SK-MEL-5 (cell line): ENCODE measurements around the gene MBIP. TPM values are rescaled to one million over a fixed set of nuclear protein-coding genes. Genes with fewer than 3 reads are reported as not detected.
"Not testable (repeated sequence)": the region's sequence is repeated elsewhere in the genome, so short reads cannot be mapped to it uniquely, and the experiment has no call there.

Experiments
- DNase-seq: peaks from one replicate; pipeline ENCODE4 v3.0.0-alpha.2; 2016; ENCODE audit warnings: low read depth, low spot score
- in situ Hi-C: cut with HindIII; loops from 2 replicates; pipeline ENCODE4 v1.10.0; 2016; ENCODE audit warnings: low sequenced_read_pairs, high pct_unique_total_duplicates, low pct_unique_long_range_greater_than_20kb
- polyA plus RNA-seq, 2 experiments: library from polyadenylated mRNA; depleted of rRNA; stranded (reverse); fragments of >200 nt; gene quantifications; 2 replicates each; pipeline ENCODE4 v1.2.3, GENCODE V29; 2015
- total RNA-seq: library from RNA; depleted of rRNA; stranded (reverse); fragments of >200 nt; shearing (Covaris generic); gene quantifications from 2 replicates; pipeline ENCODE4 v1.2.3, GENCODE V29; 2014; rRNA removed

MBIP gene
- total RNA-seq, result 9.2 and 9.8 TPM in 2 replicates
- polyA plus RNA-seq (2015; cell fraction: cytosol; rRNA removed), result 14.2 and 14.5 TPM in 2 replicates
- polyA plus RNA-seq (2015; cell fraction: nucleus; rRNA removed), result 46.2 and 61.3 TPM in 2 replicates

- in situ Hi-C loops, result no loop called here
- peak; percentile 97 for DNase-seq
Observed at GRCh38 chr14:36320200-36320896, at the start of gene MBIP. MBIP (minus strand) TSS chr14:36320637; CDS start chr14:36320588, 49 bp downstream.

- in situ Hi-C loops, result no loop called here
- no peak for DNase-seq
Observed at GRCh38 chr14:36367985-36368774, 47.7 kb upstream of the MBIP start.

GRCh38 chr14:36365766-36366165 lies 45.3 kb upstream of the MBIP start:
- in situ Hi-C loops, result no loop called here
- no peak for DNase-seq

GRCh38 chr14:36363704-36364103 lies 43.3 kb upstream of the MBIP start:
- in situ Hi-C loops, result no loop called here
- no peak for DNase-seq

GRCh38 chr14:36362648-36363047 lies 42.2 kb upstream of the MBIP start:
- DNase-seq, result no peak
- in situ Hi-C loops, result no loop called here

GRCh38 chr14:36361210-36361853 lies 40.9 kb upstream of the MBIP start:
- in situ Hi-C loops, result no loop called here
- no peak for DNase-seq

- in situ Hi-C loops, result no loop called here
- DNase-seq, result no peak
Observed at GRCh38 chr14:36356862-36357261, 36.4 kb upstream of the MBIP start.

GRCh38 chr14:36346052-36346451 lies 25.6 kb upstream of the MBIP start:
- DNase-seq, result no peak
- in situ Hi-C loops, result no loop called here

GRCh38 chr14:36344211-36344610 lies 23.8 kb upstream of the MBIP start:
- DNase-seq, result no peak
- in situ Hi-C loops, result no loop called here

- in situ Hi-C loops, DNase-seq: not testable (repeated sequence)
Observed at GRCh38 chr14:36341811-36342210, 21.4 kb upstream of the MBIP start.

GRCh38 chr14:36340276-36340890 lies 19.9 kb upstream of the MBIP start:
- DNase-seq, result no peak
- in situ Hi-C loops, result no loop called here

- DNase-seq, result no peak
- in situ Hi-C loops, result no loop called here
Observed at GRCh38 chr14:36339816-36340215, 19.4 kb upstream of the MBIP start.

GRCh38 chr14:36333119-36333518 lies 12.7 kb upstream of the MBIP start:
- no peak for DNase-seq
- in situ Hi-C loops, result no loop called here

- DNase-seq, in situ Hi-C loops: not testable (repeated sequence)
Observed at GRCh38 chr14:36327573-36327972, 7.1 kb upstream of the MBIP start.

- in situ Hi-C loops, result no loop called here
- DNase-seq, result no peak
Observed at GRCh38 chr14:36325853-36326252, 5.4 kb upstream of the MBIP start.

GRCh38 chr14:36324897-36325296 lies 4.5 kb upstream of the MBIP start:
- in situ Hi-C loops, result no loop called here

GRCh38 chr14:36320897-36321381 lies 502 bp upstream of the MBIP start:
- in situ Hi-C loops, result no loop called here
- DNase-seq, result no peak

More at GRCh38 chr14:36324897-36325296, 4.5 kb upstream of the MBIP start:
- no peak for DNase-seq

- in situ Hi-C loops, result no loop called here
- no peak for DNase-seq
Observed at GRCh38 chr14:36319899-36320199, 588 bp downstream of the MBIP start.
